GM18505 (cell line): Measurements from ENCODE around the gene PTGFRN.

Source experiments
- ATAC-seq: cut with Tn5 transposase; IDR thresholded peaks from one replicate; pipeline ENCODE4 v1.9.1; 2021; ENCODE audit not compliant: unreplicated experiment
- POLR2A ChIP-seq: IDR thresholded peaks from 4 replicates; pipeline ENCODE4 v1.6.1; 2011; ENCODE audit warnings: borderline replicate concordance; ENCODE audit not compliant: insufficient read depth, insufficient read length; ENCODE audit errors: extremely low read depth

The PTGFRN gene

GRCh38 chr1:116915086-116915661 is 5.5 kb downstream of the PTGFRN start:
- ATAC-seq = no peak
- no peak for TF ChIP-seq POLR2A

DNA sequence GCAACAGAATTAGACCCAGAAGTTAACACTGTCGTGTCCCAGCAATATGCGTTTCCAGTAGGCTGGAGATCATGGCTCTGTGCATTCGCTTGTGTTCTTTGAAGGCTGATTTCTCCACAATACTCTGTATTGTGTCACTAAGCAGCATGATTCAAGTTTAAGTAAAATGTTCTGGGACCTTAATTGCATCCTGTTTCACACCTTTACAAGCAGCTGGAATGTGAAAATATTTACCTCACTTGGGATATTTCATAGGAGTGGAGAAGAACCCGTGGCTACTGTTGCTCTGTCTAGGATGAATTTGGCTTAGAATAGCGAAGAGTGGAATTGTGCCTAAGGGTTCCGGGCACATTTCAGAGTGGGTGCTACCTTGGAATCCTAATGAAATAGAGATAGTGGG is 6.3 kb downstream of the PTGFRN start:
- TF ChIP-seq POLR2A = no peak
- ATAC-seq = no peak

- no peak for ATAC-seq
- TF ChIP-seq POLR2A = no peak
Observed at GRCh38 chr1:116916533-116917445, 7.1 kb downstream of the PTGFRN start.

DNA sequence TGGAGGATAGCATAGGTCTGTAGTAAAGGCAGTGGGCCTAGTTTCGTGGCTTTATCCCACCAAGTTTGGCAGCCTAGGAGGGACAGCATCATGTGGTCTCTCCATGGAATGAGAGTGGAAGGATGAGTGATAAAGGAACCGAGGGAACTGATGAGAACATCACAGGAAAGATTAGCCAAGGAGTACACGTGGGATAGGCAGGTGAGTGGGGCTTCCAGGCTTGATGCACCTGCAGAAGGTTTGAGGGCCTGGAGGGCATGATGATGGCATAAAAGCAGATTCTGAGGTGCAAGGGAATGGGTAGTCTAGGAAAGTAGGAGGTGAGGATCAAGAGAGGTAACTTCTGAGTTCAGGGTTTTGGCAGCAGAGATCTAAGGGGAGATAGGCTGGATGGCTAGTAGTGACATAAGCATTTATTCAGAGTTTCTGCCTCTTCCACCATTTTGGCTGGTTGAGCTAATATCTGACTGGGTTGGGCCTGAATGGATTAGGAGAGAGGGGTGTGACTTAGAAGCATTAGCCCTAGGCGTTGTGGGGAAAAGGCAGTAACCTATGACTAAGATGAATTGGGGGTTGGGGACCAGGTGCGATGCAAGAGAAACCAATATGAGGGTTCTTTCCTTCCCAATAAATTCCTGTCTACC is 9.1 kb downstream of the PTGFRN start:
- no peak for TF ChIP-seq POLR2A
- ATAC-seq = no peak

DNA sequence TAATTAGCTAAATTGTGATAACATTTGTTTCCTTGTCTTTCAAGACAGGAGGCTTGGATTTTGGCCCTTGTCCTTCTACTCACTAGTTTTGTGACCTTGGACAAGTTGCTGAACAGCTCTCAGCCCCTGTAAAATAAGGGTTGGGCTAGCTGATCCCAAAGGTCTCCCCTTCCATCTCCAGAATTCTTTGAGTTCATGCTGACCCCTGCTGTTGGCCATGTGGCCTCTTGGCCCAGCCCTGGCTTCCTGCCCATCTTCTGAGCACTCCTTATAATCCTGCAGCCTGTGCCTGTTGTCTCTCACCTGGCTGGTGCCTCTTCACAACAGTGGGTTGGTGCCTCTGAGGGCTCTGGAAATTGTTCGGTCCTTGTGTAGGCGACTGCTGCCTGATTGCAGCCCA is 10.1 kb downstream of the PTGFRN start:
- ATAC-seq = no peak
- TF ChIP-seq POLR2A = no peak

- TF ChIP-seq POLR2A = no peak
- ATAC-seq = no peak
Observed at GRCh38 chr1:116920211-116920610, 10.5 kb downstream of the PTGFRN start.

GRCh38 chr1:116921301-116921885 is 11.7 kb downstream of the PTGFRN start:
- TF ChIP-seq POLR2A = no peak
- ATAC-seq = no peak

- TF ChIP-seq POLR2A = no peak
- no peak for ATAC-seq
Observed at GRCh38 chr1:116921937-116922336, 12.2 kb downstream of the PTGFRN start.

DNA sequence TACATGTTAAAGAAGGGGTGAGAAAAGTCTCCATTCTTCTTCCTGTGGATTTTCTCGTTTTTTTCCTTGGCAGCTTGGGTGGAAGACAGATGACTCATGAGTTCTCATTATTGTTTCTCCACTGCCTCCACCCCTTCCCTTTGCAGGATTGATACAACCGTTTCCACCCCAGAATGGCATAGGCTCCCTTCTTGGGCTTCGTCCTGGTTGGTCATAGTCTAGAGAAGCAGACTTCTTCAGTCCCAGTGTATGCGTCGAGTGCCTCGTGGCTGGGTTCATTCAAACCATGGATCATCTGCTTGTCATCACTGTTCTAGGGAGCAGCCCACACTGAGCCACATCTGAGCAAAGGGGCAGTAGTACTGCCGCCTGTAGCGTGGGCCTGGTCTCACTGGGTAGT is 13.7 kb downstream of the PTGFRN start:
- no peak for ATAC-seq
- no peak for TF ChIP-seq POLR2A

GRCh38 chr1:116927049-116927798 is 17.5 kb downstream of the PTGFRN start:
- ATAC-seq = no peak
- TF ChIP-seq POLR2A = no peak

- no peak for TF ChIP-seq POLR2A
- ATAC-seq = no peak
Observed at GRCh38 chr1:116929961-116930592, 20.4 kb downstream of the PTGFRN start.
